HUES48 (cell line): ENCODE results near the gene SLX4.
A peak's percentile ranks its signal among the peaks of the same experiment; 100 is the strongest.

Experiments used
- H3K27ac ChIP-seq: one replicate; pipeline ENCODE4 v1.7.0; 2013; ENCODE audit warnings: low read depth, low read length, inconsistent platforms
- H3K27me3 ChIP-seq: 2 replicates; pipeline ENCODE4 v1.6.1; 2013; ENCODE audit warnings: mild to moderate bottlenecking, low read length; ENCODE audit not compliant: control insufficient read depth, insufficient read depth
- H3K36me3 ChIP-seq: 2 replicates; pipeline ENCODE4 v1.6.1; 2013; ENCODE audit warnings: low read length; ENCODE audit not compliant: control insufficient read depth, insufficient read depth
- H3K4me1 ChIP-seq: 2 replicates; pipeline ENCODE4 v1.6.1; 2013; ENCODE audit warnings: mild to moderate bottlenecking, low read length; ENCODE audit not compliant: control insufficient read depth, insufficient read depth
- H3K4me3 ChIP-seq: 2 replicates; pipeline ENCODE4 v1.5.1; 2013; ENCODE audit warnings: mild to moderate bottlenecking, low read depth, low read length
- H3K9ac ChIP-seq: 2 replicates; pipeline ENCODE4 v1.6.1; 2013; ENCODE audit warnings: mild to moderate bottlenecking, low read depth, low read length, moderate library complexity
- H3K9me3 ChIP-seq: 2 replicates; pipeline ENCODE4 v1.6.1; 2013; ENCODE audit warnings: low read length; ENCODE audit not compliant: control insufficient read depth, insufficient read depth

The SLX4 gene

DNA sequence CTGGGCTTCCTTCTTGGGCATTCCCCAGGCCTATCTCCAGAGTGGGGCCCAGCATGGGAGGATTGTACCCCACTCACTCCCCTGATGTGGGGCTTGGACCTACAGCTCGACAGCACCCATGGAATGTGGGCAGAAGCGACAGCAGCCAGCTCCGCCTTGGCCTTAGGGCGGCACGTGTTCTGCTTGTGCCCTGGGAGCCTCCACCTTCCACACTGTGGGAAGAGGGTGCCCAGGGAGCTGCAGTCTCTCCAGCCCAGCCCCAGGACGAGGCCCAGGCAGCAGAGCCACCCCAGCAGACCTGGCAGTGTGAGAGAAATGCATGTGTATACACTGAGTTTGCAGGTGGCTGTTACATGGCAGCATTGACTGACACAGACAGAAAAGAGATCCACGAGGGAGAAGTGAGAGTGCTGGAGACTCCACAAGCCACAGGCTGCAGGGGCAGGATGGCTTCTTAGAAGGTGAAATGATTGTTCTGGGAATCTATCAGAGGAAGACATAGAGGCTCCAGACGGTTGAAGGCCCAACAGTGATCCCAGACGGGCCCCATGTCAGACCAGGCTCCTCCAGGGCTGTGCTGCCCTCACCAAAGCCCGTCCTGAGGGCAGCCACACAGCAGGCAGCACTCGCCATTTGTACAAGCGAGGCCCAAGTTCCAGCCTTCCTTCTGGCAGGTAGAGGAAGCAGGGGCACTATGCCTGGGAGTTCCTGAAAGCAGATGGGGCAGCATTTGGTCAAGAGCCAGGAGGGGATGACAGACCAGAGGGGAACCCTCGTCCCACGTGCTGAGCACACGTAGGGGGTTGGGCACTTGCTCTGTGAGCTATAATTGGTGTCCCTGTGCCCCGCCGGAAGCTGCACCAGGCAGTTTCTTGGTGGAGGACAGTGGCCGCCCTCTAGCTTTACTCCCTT, 40.3 kb upstream of the SLX4 start:
- Histone ChIP-seq H3K27me3 (no peaks in the 10 kb centered on the region), H3K9me3 (no peaks in the 10 kb centered on the region), H3K4me3 (no peak overlapping the region), H3K27ac (no peak overlapping the region), H3K9ac (no peak overlapping the region), H3K36me3 (peaks cover 41% of the 10 kb centered on the region), H3K4me1 (peaks cover 10% of the 10 kb centered on the region)

GRCh38 chr16:3650631-3651265, 39.3 kb upstream of the SLX4 start:
- Histone ChIP-seq H3K9ac (no peak overlapping the region), H3K27ac (no peak overlapping the region), H3K27me3 (no peaks in the 10 kb centered on the region), H3K4me1 (peaks cover 18% of the 10 kb centered on the region), H3K36me3 (peaks cover 35% of the 10 kb centered on the region), H3K4me3 (no peak overlapping the region), H3K9me3 (no peaks in the 10 kb centered on the region)

DNA sequence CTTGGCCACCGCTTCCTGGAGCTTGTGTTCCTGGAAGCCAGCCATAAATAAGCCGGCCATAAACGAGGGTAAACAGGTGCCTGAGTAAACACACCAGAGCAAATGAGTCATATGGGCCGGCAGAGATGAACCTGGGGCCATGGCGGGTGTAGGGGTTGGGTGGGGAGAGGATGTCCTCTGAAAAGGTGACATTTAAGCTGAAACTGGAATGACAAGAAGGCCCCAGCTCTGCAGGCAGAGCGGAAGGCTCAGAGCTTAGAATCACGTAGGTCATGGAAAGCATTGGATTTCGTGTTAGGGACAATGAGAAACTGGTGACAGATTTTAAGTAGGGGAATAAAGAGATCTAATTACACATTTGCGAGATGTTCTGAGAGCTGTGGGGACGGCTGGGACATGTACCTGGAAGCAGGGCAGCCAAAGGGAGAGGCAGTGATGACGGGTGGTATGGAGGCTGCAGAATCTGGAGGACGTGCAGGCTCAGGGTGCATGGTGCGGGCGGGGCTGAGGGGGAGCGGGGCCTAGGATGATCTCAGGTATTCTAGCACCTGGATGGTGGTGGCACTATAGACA, 35.0 kb upstream of the SLX4 start:
- peak overlapping the region; percentile 90 for H3K27ac ChIP-seq
- H3K36me3 ChIP-seq = peaks cover 9% of the 10 kb centered on the region
- no peak overlapping the region for H3K4me3 ChIP-seq
- H3K9me3 ChIP-seq = no peaks in the 10 kb centered on the region
- peaks cover 20% of the 10 kb centered on the region for H3K4me1 ChIP-seq
- H3K9ac ChIP-seq = no peak overlapping the region
- no peaks in the 10 kb centered on the region for H3K27me3 ChIP-seq

GRCh38 chr16:3645504-3646347, 34.3 kb upstream of the SLX4 start:
- peaks cover 6% of the 10 kb centered on the region; the same call in 1 of the 2 replicates for H3K36me3 ChIP-seq
- peak overlapping the region; percentile 30; the same call in 1 of the 2 replicates for H3K9ac ChIP-seq
- H3K9me3 ChIP-seq = no peaks in the 10 kb centered on the region
- H3K27ac ChIP-seq = peak overlapping the region; percentile 90
- H3K4me3 ChIP-seq = no peak overlapping the region
- no peaks in the 10 kb centered on the region for H3K27me3 ChIP-seq
- peaks cover 20% of the 10 kb centered on the region for H3K4me1 ChIP-seq

- Histone ChIP-seq H3K9me3 (no peaks in the 10 kb centered on the region), H3K4me1 (peaks cover 24% of the 10 kb centered on the region), H3K27me3 (no peaks in the 10 kb centered on the region), H3K27ac (peak overlapping the region; percentile 90), H3K36me3 (peaks cover 4% of the 10 kb centered on the region; the same call in 1 of the 2 replicates), H3K9ac (peak overlapping the region; percentile 30; the same call in 1 of the 2 replicates), H3K4me3 (no peak overlapping the region)
These were observed 33.7 kb upstream of the SLX4 start for GRCh38 chr16:3645108-3645503.

- H3K4me1 ChIP-seq = peaks cover 32% of the 10 kb centered on the region
- H3K9me3 ChIP-seq = no peaks in the 10 kb centered on the region
- H3K27ac ChIP-seq = peak overlapping the region; percentile 25
- no peak overlapping the region for H3K4me3 ChIP-seq
- no peak overlapping the region for H3K9ac ChIP-seq
- no peaks in the 10 kb centered on the region for H3K27me3 ChIP-seq
- 0 out of 2 replicates have a peak, but pooled peaks cover 2% of the 10 kb centered on the region for H3K36me3 ChIP-seq
These were observed 31.8 kb upstream of the SLX4 start for GRCh38 chr16:3643095-3643730.

- Histone ChIP-seq H3K36me3 (0 out of 2 replicates have a peak, but pooled peaks cover 2% of the 10 kb centered on the region), H3K9me3 (no peaks in the 10 kb centered on the region), H3K9ac (no peak overlapping the region), H3K4me3 (no peak overlapping the region), H3K27ac (peak overlapping the region; percentile 25), H3K27me3 (no peaks in the 10 kb centered on the region), H3K4me1 (peaks cover 36% of the 10 kb centered on the region)
These were observed 31.1 kb upstream of the SLX4 start for GRCh38 chr16:3642397-3643094.

- H3K4me3 ChIP-seq = no peak overlapping the region
- no peak overlapping the region for H3K9ac ChIP-seq
- H3K27ac ChIP-seq = no peak overlapping the region
- H3K36me3 ChIP-seq = 0 out of 2 replicates have a peak, but pooled peaks cover 2% of the 10 kb centered on the region
- H3K4me1 ChIP-seq = peaks cover 40% of the 10 kb centered on the region
- H3K27me3 ChIP-seq = no peaks in the 10 kb centered on the region
- no peaks in the 10 kb centered on the region for H3K9me3 ChIP-seq
These were observed 30.5 kb upstream of the SLX4 start for GRCh38 chr16:3641801-3642396.

GRCh38 chr16:3640632-3641501, 29.5 kb upstream of the SLX4 start:
- no peak overlapping the region for H3K4me3 ChIP-seq
- 0 out of 2 replicates have a peak, but pooled peaks cover 2% of the 10 kb centered on the region for H3K36me3 ChIP-seq
- H3K27ac ChIP-seq = no peak overlapping the region
- no peaks in the 10 kb centered on the region for H3K27me3 ChIP-seq
- H3K4me1 ChIP-seq = peaks cover 33% of the 10 kb centered on the region
- no peaks in the 10 kb centered on the region for H3K9me3 ChIP-seq
- H3K9ac ChIP-seq = no peak overlapping the region
